IMR-90 (cell line): Measurements from ENCODE around the gene FADS2. TPM values are rescaled to one million over a fixed set of nuclear protein-coding genes. Genes with fewer than 3 reads are reported as not detected.

Source experiments
- ATAC-seq: fragments of 200-7000 bp; cut with Tn5 transposase; 2 replicates; pipeline ENCODE4 v1.9.1; 2020; ENCODE audit warnings: low read depth, mild to moderate bottlenecking, moderate library complexity
- BruUV-seq: library from RNA; stranded (reverse); fragments of 400-500 nt; replicated peaks from 2 replicates; lab custom pipeline; 2021; lab: Mats Ljungman, UMichigan
- CTCF ChIA-PET: fragments of 300-600 bp; formaldehyde crosslinking; extraction: SDS; loops from one replicate; lab custom pipeline; 2021; ENCODE audit warnings: antibody characterized with exemption; lab: Yijun Ruan, JAX
- POLR2A ChIA-PET: fragments of 300-600 bp; sonication (Branson Sonifier 250); formaldehyde crosslinking; loops from one replicate; lab custom pipeline; 2022; ENCODE audit warnings: antibody characterized with exemption; ENCODE audit not compliant: unreplicated experiment; lab: Charles Lee
- DNase-seq: peaks from one replicate; pipeline ENCODE4 v3.0.0; 2013
- H2AFZ ChIP-seq: replicated peaks from 2 replicates; pipeline ENCODE3; 2013; ENCODE audit warnings: low read length, mild to moderate bottlenecking; ENCODE audit not compliant: poor library complexity
- H2AK5ac ChIP-seq: 2 replicates; pipeline ENCODE4 v1.6.1; 2013; ENCODE audit warnings: low read depth, low read length, inconsistent platforms
- H2AK9ac ChIP-seq: replicated peaks from 2 replicates; pipeline ENCODE3; 2013; ENCODE audit warnings: mild to moderate bottlenecking, low read depth, low read length, moderate library complexity; ENCODE audit not compliant: poor library complexity
- H2BK120ac ChIP-seq: 2 replicates; pipeline ENCODE4 v1.6.1; 2013; ENCODE audit warnings: low read depth, low read length, inconsistent platforms
- H2BK15ac ChIP-seq: 3 replicates; pipeline ENCODE4 v1.6.1; 2013; ENCODE audit warnings: low read depth, low read length, inconsistent platforms
- H2BK20ac ChIP-seq: 2 replicates; pipeline ENCODE4 v1.6.1; 2013; ENCODE audit warnings: low read depth, mild to moderate bottlenecking, inconsistent platforms, low read length, moderate library complexity
- H2BK5ac ChIP-seq: 2 replicates; pipeline ENCODE4 v1.6.1; 2013; ENCODE audit warnings: mild to moderate bottlenecking, low read depth, low read length, inconsistent platforms; ENCODE audit not compliant: poor library complexity, severe bottlenecking
- H3K14ac ChIP-seq: replicated peaks from 2 replicates; pipeline ENCODE4 v1.6.1; 2013; ENCODE audit warnings: low read depth, low read length, inconsistent platforms
- H3K18ac ChIP-seq: 2 replicates; pipeline ENCODE4 v1.6.1; 2013; ENCODE audit warnings: low read depth, low read length, control low read depth
- H3K23ac ChIP-seq: 2 replicates; pipeline ENCODE4 v1.6.1; 2013; ENCODE audit warnings: low read depth, low read length, inconsistent platforms
- H3K27ac ChIP-seq: 2 replicates; pipeline ENCODE4 v1.5.1; 2013; ENCODE audit warnings: mild to moderate bottlenecking, control low read depth, low read length; ENCODE audit not compliant: insufficient read depth
- H3K27me3 ChIP-seq: 2 replicates; pipeline ENCODE4 v1.6.1; 2013; ENCODE audit warnings: low read length; ENCODE audit not compliant: control insufficient read depth, insufficient read depth
- H3K36me3 ChIP-seq: 2 replicates; pipeline ENCODE4 v1.6.1; 2013; ENCODE audit warnings: low read length, mixed read lengths; ENCODE audit not compliant: control insufficient read depth, insufficient read depth
- H3K4ac ChIP-seq: 2 replicates; pipeline ENCODE4 v1.6.1; 2013; ENCODE audit warnings: low read depth, low read length, inconsistent platforms
- H3K4me1 ChIP-seq: 2 replicates; pipeline ENCODE4 v1.6.1; 2013; ENCODE audit warnings: low read length, mixed read lengths; ENCODE audit not compliant: control insufficient read depth, insufficient read depth
- H3K4me2 ChIP-seq: 2 replicates; pipeline ENCODE4 v1.6.1; 2013; ENCODE audit warnings: low read depth, mild to moderate bottlenecking, control low read depth, low read length, moderate library complexity
- H3K4me3 ChIP-seq: 2 replicates; pipeline ENCODE4 v1.5.1; 2013; ENCODE audit warnings: low read depth, mild to moderate bottlenecking, control low read depth, low read length, moderate library complexity; ENCODE audit not compliant: insufficient read depth
- H3K56ac ChIP-seq: 2 replicates; pipeline ENCODE4 v1.6.1; 2013; ENCODE audit warnings: low read length, inconsistent platforms; ENCODE audit not compliant: insufficient read depth; ENCODE audit errors: extremely low read depth
- H3K79me1 ChIP-seq, 2 experiments: 2 replicates each; pipeline ENCODE4 v1.6.1; 2013; ENCODE audit warnings: low read length in 2 of 2, inconsistent platforms in 1 of 2, low read depth in 1 of 2
- H3K9ac ChIP-seq: 2 replicates; pipeline ENCODE4 v1.6.1; 2013; ENCODE audit warnings: low read depth, low read length, control low read depth
- H3K9me1 ChIP-seq: 2 replicates; pipeline ENCODE4 v1.6.1; 2013; ENCODE audit warnings: low read length, inconsistent platforms; ENCODE audit not compliant: insufficient read depth
- H3K9me3 ChIP-seq: 2 replicates; pipeline ENCODE4 v1.6.1; 2013; ENCODE audit warnings: low read length; ENCODE audit not compliant: control insufficient read depth, insufficient read depth
- H4K20me1 ChIP-seq: 2 replicates; pipeline ENCODE4 v1.6.1; 2013; ENCODE audit warnings: low read length, inconsistent platforms; ENCODE audit not compliant: insufficient read depth
- H4K5ac ChIP-seq: 2 replicates; pipeline ENCODE4 v1.6.1; 2013; ENCODE audit warnings: mild to moderate bottlenecking, low read depth, low read length, control low read depth
- H4K8ac ChIP-seq, 2 experiments: 2 replicates each; pipeline ENCODE4 v1.6.1; 2013; ENCODE audit warnings: low read depth in 2 of 2, low read length in 2 of 2, control low read depth in 1 of 2, inconsistent platforms in 1 of 2
- H4K91ac ChIP-seq: 2 replicates; pipeline ENCODE4 v1.6.1; 2013; ENCODE audit warnings: low read depth, low read length, inconsistent platforms; ENCODE audit not compliant: insufficient read depth
- BHLHE40 ChIP-seq: fragments of 150-350 bp; IDR thresholded peaks from 2 replicates; pipeline ENCODE4 v1.6.1; 2016; ENCODE audit warnings: mild to moderate bottlenecking, low read depth, low read length
- CEBPB ChIP-seq: IDR thresholded peaks from 2 replicates; pipeline ENCODE4 v1.6.1; 2012; ENCODE audit warnings: low read depth, low read length, improper control_type of control experiment
- CHD1 ChIP-seq: IDR thresholded peaks from 2 replicates; pipeline ENCODE4 v1.6.1; 2012; ENCODE audit warnings: low read depth, low read length, improper control_type of control experiment
- CTCF ChIP-seq: conservative IDR thresholded peaks from 2 replicates; pipeline ENCODE4 v1.5.1; 2012; ENCODE audit warnings: mild to moderate bottlenecking, low read depth, low read length, improper control_type of control experiment
- ELK1 ChIP-seq: fragments of 150-350 bp; IDR thresholded peaks from 2 replicates; pipeline ENCODE4 v1.6.1; 2016; ENCODE audit warnings: low read depth, mild to moderate bottlenecking, low read length, moderate library complexity, borderline replicate concordance
- FOS ChIP-seq: fragments of 150-350 bp; IDR thresholded peaks from 2 replicates; pipeline ENCODE4 v1.6.1; 2016; ENCODE audit warnings: low read depth, low read length
- MAFK ChIP-seq: IDR thresholded peaks from 2 replicates; pipeline ENCODE4 v1.6.1; 2012; ENCODE audit warnings: low read depth, low read length, improper control_type of control experiment
- MAZ ChIP-seq: IDR thresholded peaks from 2 replicates; pipeline ENCODE4 v1.6.1; 2012; ENCODE audit warnings: low read depth, mild to moderate bottlenecking, low read length, improper control_type of control experiment, moderate library complexity, borderline replicate concordance
- MXI1 ChIP-seq: IDR thresholded peaks from 2 replicates; pipeline ENCODE4 v1.6.1; 2012; ENCODE audit warnings: low read depth, mild to moderate bottlenecking, low read length, moderate library complexity, borderline replicate concordance
- NFE2L2 ChIP-seq: fragments of 150-350 bp; IDR thresholded peaks from 2 replicates; pipeline ENCODE4 v1.6.1; 2016; ENCODE audit warnings: low read depth, mild to moderate bottlenecking, low read length
- POLR2A ChIP-seq: IDR thresholded peaks from 2 replicates; pipeline ENCODE4 v1.6.1; 2012; ENCODE audit warnings: mild to moderate bottlenecking, low read depth, low read length
- RAD21 ChIP-seq: IDR thresholded peaks from 2 replicates; pipeline ENCODE4 v1.6.1; 2012; ENCODE audit warnings: low read length, improper control_type of control experiment
- RCOR1 ChIP-seq: IDR thresholded peaks from 2 replicates; pipeline ENCODE4 v1.6.1; 2012; ENCODE audit warnings: mild to moderate bottlenecking, low read length, improper control_type of control experiment; ENCODE audit not compliant: insufficient replicate concordance
- RFX5 ChIP-seq: IDR thresholded peaks from 2 replicates; pipeline ENCODE4 v1.8.0; 2012; ENCODE audit warnings: low read depth, mild to moderate bottlenecking, low read length, moderate library complexity
- SMC3 ChIP-seq: fragments of 150-350 bp; IDR thresholded peaks from 2 replicates; pipeline ENCODE4 v1.6.1; 2016; ENCODE audit warnings: low read depth, mild to moderate bottlenecking, antibody characterized with exemption, low read length, moderate library complexity
- USF2 ChIP-seq: fragments of 150-350 bp; IDR thresholded peaks from 2 replicates; pipeline ENCODE4 v1.6.1; 2017; ENCODE audit warnings: mild to moderate bottlenecking, antibody characterized with exemption, low read length, low read depth
- WGBS, 2 experiments: methylation state at CpG; one replicate each; pipeline versions ENCODE4 v1.1.5 to v1.1.7; 2013; ENCODE audit warnings: missing lambda C conversion rate in 2 of 2; ENCODE audit not compliant: insufficient read length in 1 of 2; ENCODE audit errors: extremely low coverage in 2 of 2; 5-methylcytosine and 5-hydroxymethylcytosine counted together
- dilution Hi-C: fragments of 300-500 bp; cut with HindIII; formaldehyde crosslinking; loops from one replicate; pipeline ENCODE4 v1.14.3; 2018; ENCODE audit warnings: low sequenced_read_pairs; ENCODE audit not compliant: unreplicated experiment
- in situ Hi-C: fragments of 300-500 bp; cut with MboI; formaldehyde crosslinking; loops from 3 replicates; pipeline ENCODE4 v1.14.3; 2019; ENCODE audit warnings: low sequenced_read_pairs, inconsistent platforms, mixed read lengths
- intact Hi-C: fragments of 100-400 bp; cut with micrococcal nuclease; formaldehyde crosslinking; loops from 2 replicates; pipeline ENCODE4 v1.10.0; 2022
- polyA plus RNA-seq, 3 experiments: library from polyadenylated mRNA; depleted of rRNA; stranded (reverse); fragments of >200 nt; gene quantifications; 2 replicates each; pipeline ENCODE4 v1.2.3, GENCODE V29; 2012; ENCODE audit warnings: low replicate concordance in 1 of 3
- total RNA-seq: library from RNA; depleted of rRNA; stranded (reverse); fragments of >200 nt; gene quantifications from 2 replicates; pipeline ENCODE4 v1.2.3, GENCODE V29; 2012

The FADS2 gene
- total and polyA plus RNA-seq, 2 of the 4 experiments (the other 2 are of a cell fraction) = 33.3 to 88.4 TPM

- peaks cover 3% of the 10 kb centered on the region; the same call in 1 of the 2 replicates for H3K9me3 ChIP-seq
- no peak overlapping the region for H3K4me3 ChIP-seq
- H3K79me1 ChIP-seq = peaks cover 23 to 70% of the 10 kb centered on the region in 2 experiments
- H2BK15ac ChIP-seq = no peak overlapping the region
- peaks cover 22% of the 10 kb centered on the region for H3K9me1 ChIP-seq
- peaks cover 23% of the 10 kb centered on the region; the same call in 1 of the 2 replicates for H4K20me1 ChIP-seq
- no peak overlapping the region for H4K8ac ChIP-seq
- H2AK9ac ChIP-seq = no peak overlapping the region
- no peak overlapping the region for H3K27ac ChIP-seq
- no peak for ATAC-seq
- intact Hi-C loops (no loop called here), dilution Hi-C loops (no loop called here), in situ Hi-C loops (no loop called here)
- H3K4me1 ChIP-seq = peaks cover 10% of the 10 kb centered on the region
- H3K36me3 ChIP-seq = peaks cover 17% of the 10 kb centered on the region
- no peak overlapping the region; the same call in 1 of the 2 replicates for H4K91ac ChIP-seq
- ChIA-PET CTCF (interaction anchor here (1.9 kb wide), 1 partner anchor 225 kb away, joined by 6 read pairs; no protein-coding TSS in a partner anchor), POLR2A (no interaction called here)
- H2AK5ac ChIP-seq = 0 out of 2 replicates have a peak overlapping the region, but pooled peaks have one; percentile 1
- WGBS, 2 experiments = 36% methylated on average over 2 of the region's 6 CpGs; no CpG with 5 or more reads in 1 of the 2 experiments
- H3K9ac ChIP-seq = no peak overlapping the region
- DNase-seq = no peak
- no peaks in the 10 kb centered on the region for H3K27me3 ChIP-seq
- no peak overlapping the region for H3K14ac ChIP-seq
- H2BK20ac ChIP-seq = 0 out of 2 replicates have a peak overlapping the region, but pooled peaks have one; percentile 47
- no peak overlapping the region for H3K4me2 ChIP-seq
- H3K18ac ChIP-seq = no peak overlapping the region
- H3K4ac ChIP-seq = no peak overlapping the region; the same call in 1 of the 2 replicates
- H2BK120ac ChIP-seq = no peak overlapping the region
- H3K23ac ChIP-seq = 0 out of 2 replicates have a peak overlapping the region, but pooled peaks have one; percentile 20
- TF ChIP-seq RCOR1 = no peak
- no peak for TF ChIP-seq FOS
- no peak for TF ChIP-seq CTCF
- TF ChIP-seq BHLHE40 = no peak
- no peak for TF ChIP-seq CHD1
- no peak for TF ChIP-seq SMC3
- no peak for TF ChIP-seq CEBPB
- TF ChIP-seq MAFK = no peak
- no peak for TF ChIP-seq MAZ
- no peak for TF ChIP-seq POLR2A
- no peak for TF ChIP-seq NFE2L2
- TF ChIP-seq ELK1 = no peak
- no peak for TF ChIP-seq RFX5
- no peak for TF ChIP-seq MXI1
- no peak for TF ChIP-seq RAD21
- no peak for TF ChIP-seq USF2
- H3K56ac ChIP-seq = no peak overlapping the region
- no peak overlapping the region for H2BK5ac ChIP-seq
- BruUV-seq = no TSS peak
- no peak overlapping the region for H2AFZ ChIP-seq
- no peak overlapping the region for H4K5ac ChIP-seq
Observed at GRCh38 chr11:61882879-61883278, 54.8 kb downstream of the FADS2 start.
